HepG2 (cell line): ENCODE measurements around the gene SOX21. TPM values are rescaled to one million over a fixed set of nuclear protein-coding genes. Genes with fewer than 3 reads are reported as not detected.
A peak's percentile ranks its signal among the peaks of the same experiment; 100 is the strongest.

Experiments
- ATAC-seq: fragments of 200-7000 bp; cut with Tn5 transposase; 3 replicates; pipeline ENCODE4 v1.9.1; 2020; ENCODE audit warnings: mild to moderate bottlenecking, moderate library complexity
- BruUV-seq: library from RNA; stranded (reverse); fragments of 400-500 nt; replicated peaks from 2 replicates; lab custom pipeline; 2021; lab: Mats Ljungman, UMichigan
- CTCF ChIA-PET: fragments of 300-600 bp; formaldehyde crosslinking; extraction: SDS; loops from one replicate; lab custom pipeline; 2021; ENCODE audit warnings: low total read pairs, inconsistent platforms, low intra/inter-chr PET ratio; lab: Yijun Ruan, JAX
- POLR2A ChIA-PET: fragments of 350-600 bp; sonication (Branson Sonifier 250); formaldehyde crosslinking; loops from one replicate; lab custom pipeline; 2020; ENCODE audit warnings: antibody characterized with exemption, inconsistent platforms; lab: Yijun Ruan, JAX
- DNase-seq: peaks from one replicate; pipeline ENCODE4 v3.0.0-alpha.2; 2015; ENCODE audit warnings: low spot score
- FAIRE-seq: peaks from 3 replicates; lab custom pipeline; 2011; peaks lifted over from hg19 to GRCh38; lab: Jason Lieb, UNC
- H2AFZ ChIP-seq: one replicate; pipeline ENCODE4 v1.6.1; 2011; ENCODE audit warnings: low read length, inconsistent platforms
- H3K27ac ChIP-seq: fragments of 300-600 bp; 3 replicates; pipeline ENCODE4 v1.8.0; 2011; ENCODE audit warnings: mixed run types, mild to moderate bottlenecking, mixed read lengths, low read length, inconsistent platforms; ENCODE audit not compliant: insufficient read depth; ENCODE audit errors: extremely low read length
- H3K27me3 ChIP-seq, 2 experiments: fragments of 200-600 bp in 1 of 2; 2 replicates in 1 of 2; 3 replicates in 1 of 2; pipeline versions ENCODE4 v1.6.0 to v1.8.0; 2011; ENCODE audit warnings: low read length in 2 of 2, mild to moderate bottlenecking in 2 of 2, moderate library complexity in 2 of 2, inconsistent platforms in 1 of 2; ENCODE audit not compliant: insufficient read depth in 2 of 2, control insufficient read depth in 1 of 2
- H3K36me3 ChIP-seq, 2 experiments: fragments of 200-600 bp in 1 of 2; replicated peaks in 1 of 2; 2 replicates in 1 of 2; 3 replicates in 1 of 2; pipeline versions ENCODE4 v1.5.1 to v1.8.0; 2011; ENCODE audit warnings: low read length in 2 of 2, inconsistent platforms in 1 of 2; ENCODE audit not compliant: insufficient read depth in 2 of 2, control insufficient read depth in 1 of 2
- H3K4me1 ChIP-seq: 2 replicates; pipeline ENCODE4 v1.5.1; 2012; ENCODE audit warnings: low read length, inconsistent platforms; ENCODE audit not compliant: insufficient read depth
- H3K4me2 ChIP-seq: 2 replicates; pipeline ENCODE4 v1.6.0; 2011; ENCODE audit warnings: low read depth, low read length, inconsistent platforms
- H3K4me3 ChIP-seq, 3 experiments: fragments of 200-600 bp in 1 of 3; sonication (generic), shearing (Covaris generic) in 1 of 3; replicated peaks in 1 of 3; 2 replicates each; pipeline ENCODE4 v1.5.1; 2011 to 2016; ENCODE audit warnings: low read length in 3 of 3, inconsistent platforms in 2 of 3, low read depth in 2 of 3, mild to moderate bottlenecking in 2 of 3, control low read depth in 1 of 3, mixed read lengths in 1 of 3; ENCODE audit not compliant: insufficient read depth in 1 of 3
- H3K79me2 ChIP-seq: one replicate; pipeline ENCODE4 v1.6.1; 2011; ENCODE audit warnings: low read length, inconsistent platforms; ENCODE audit not compliant: insufficient read depth
- H3K9ac ChIP-seq: 2 replicates; pipeline ENCODE4 v1.6.0; 2011; ENCODE audit warnings: mild to moderate bottlenecking, low read depth, low read length, inconsistent platforms; ENCODE audit not compliant: insufficient read depth
- H3K9me3 ChIP-seq: 2 replicates; pipeline ENCODE4 v1.5.1; 2012; ENCODE audit warnings: mild to moderate bottlenecking, low read length
- H4K20me1 ChIP-seq: 2 replicates; pipeline ENCODE4 v1.6.0; 2011; ENCODE audit warnings: inconsistent platforms, mild to moderate bottlenecking, low read length, moderate library complexity; ENCODE audit not compliant: insufficient read depth
- ETV5 ChIP-seq: IDR thresholded peaks from 2 replicates; pipeline ENCODE4 v1.6.1; 2018; ENCODE audit warnings: missing biosample characterization, missing genetic modification reagents, inconsistent platforms, borderline replicate concordance
- SAFB2 ChIP-seq: sonication (generic); formaldehyde crosslinking; IDR thresholded peaks from 2 replicates; pipeline ENCODE4 v1.5.1; 2020; ENCODE audit warnings: missing genetic modification reagents, low read depth, mild to moderate bottlenecking, borderline replicate concordance
- SP4 ChIP-seq: sonication (generic); formaldehyde crosslinking; IDR thresholded peaks from 2 replicates; pipeline ENCODE4 v1.8.1; 2023; ENCODE audit warnings: mild to moderate bottlenecking, missing genetic modification reagents
- STAG1 ChIP-seq: sonication (generic); formaldehyde crosslinking; IDR thresholded peaks from 2 replicates; pipeline ENCODE4 v1.4.0; 2020; ENCODE audit warnings: missing genetic modification reagents
- ZMYM4 ChIP-seq: sonication (generic); formaldehyde crosslinking; IDR thresholded peaks from 2 replicates; pipeline ENCODE4 v1.8.1; 2023; ENCODE audit warnings: mild to moderate bottlenecking, missing genetic modification reagents
- ZNF292 ChIP-seq: sonication (generic); formaldehyde crosslinking; IDR thresholded peaks from 2 replicates; pipeline ENCODE4 v1.8.1; 2022; ENCODE audit warnings: mild to moderate bottlenecking, low read depth, missing genetic modification reagents, borderline replicate concordance
- ZNF343 ChIP-seq: sonication (generic); formaldehyde crosslinking; IDR thresholded peaks from 2 replicates; pipeline ENCODE4 v1.4.0; 2020; ENCODE audit warnings: mild to moderate bottlenecking, missing genetic modification reagents
- ZNF607 ChIP-seq: sonication (generic); formaldehyde crosslinking; IDR thresholded peaks from 2 replicates; pipeline ENCODE4 v1.5.1; 2020; ENCODE audit warnings: missing genetic modification reagents, mild to moderate bottlenecking, borderline replicate concordance
- ZNF703 ChIP-seq: sonication (generic); formaldehyde crosslinking; IDR thresholded peaks from 2 replicates; pipeline ENCODE4 v1.5.1; 2020; ENCODE audit warnings: missing genetic modification reagents, mild to moderate bottlenecking, moderate library complexity, borderline replicate concordance
- WGBS: methylation state at CpG from one replicate; pipeline ENCODE4 v1.1.6; 2017; ENCODE audit warnings: low lambda C conversion rate; 5-methylcytosine and 5-hydroxymethylcytosine counted together
- in situ Hi-C: cut with HindIII; loops from 2 replicates; pipeline ENCODE4 v1.10.0; 2017; ENCODE audit warnings: low pct_unique_long_range_greater_than_20kb; ENCODE audit not compliant: extremely low pct_ligation_motif_present
- intact Hi-C: fragments of 100-400 bp; cut with micrococcal nuclease; formaldehyde crosslinking; loops from one replicate; pipeline ENCODE4 v1.10.0; 2022; ENCODE audit not compliant: unreplicated experiment
- polyA plus RNA-seq, 8 experiments: library from polyadenylated mRNA; depleted of rRNA in 3 of 8; stranded (reverse) in 7 of 8; unstranded in 1 of 8; fragments of >200 nt; fragmentation: Illumina TruSeq in 4 of 8; extraction: Trizol in 4 of 8; gene quantifications; 2 replicates each; pipeline versions ENCODE4 v1.2.1 to v1.2.3, GENCODE V29; 2011 to 2016; ENCODE audit warnings: low read depth in 4 of 8, missing spikeins in 1 of 8, mixed read lengths in 1 of 8; ENCODE audit not compliant: insufficient read depth in 1 of 8
- total RNA-seq, 5 experiments: library from RNA; depleted of rRNA; stranded (reverse); fragments of >200 nt; fragmentation: Illumina TruSeq; extraction: Trizol; gene quantifications; 2 replicates each; pipeline ENCODE4 v1.2.3, GENCODE V29; 2016; ENCODE audit warnings: low read depth in 1 of 5
- TF ChIP-seq, protein P1 (sequence below): sonication (generic); formaldehyde crosslinking; conservative IDR thresholded peaks from 2 replicates; pipeline ENCODE4 v1.8.1; 2023; ENCODE audit warnings: missing genetic modification reagents

The SOX21 gene
- total and polyA plus RNA-seq, 2 of the 13 experiments (the other 11 are each of a cell fraction or from before 2014, with no cell fraction given), result not detected

DNA sequence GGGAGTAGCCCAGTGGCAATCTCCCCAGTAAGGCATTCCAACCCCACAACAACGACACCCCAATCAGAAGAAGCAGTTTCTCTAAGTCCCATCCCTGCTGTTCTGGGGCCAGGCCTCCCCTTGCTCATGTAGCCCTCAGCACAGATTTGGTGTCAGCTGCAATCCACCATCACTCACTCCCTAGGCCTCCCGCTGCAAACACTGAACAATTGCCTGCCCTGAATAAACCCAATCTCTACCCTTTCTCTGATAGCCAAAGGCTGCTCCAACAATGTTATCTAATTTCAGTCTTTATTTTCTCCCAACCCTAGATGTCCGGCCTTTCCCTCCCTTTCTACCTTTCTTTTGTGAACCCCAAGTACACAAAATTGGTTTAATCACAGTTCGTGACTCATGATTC lies 5.6 kb upstream of the SOX21 start:
- DNase-seq, result no peak
- no peaks in the 10 kb centered on the region for H4K20me1 ChIP-seq
- BruUV-seq, result no TSS peak
- FAIRE-seq, result no peak
- CTCF ChIA-PET, result no interaction called here
- no peaks in the 10 kb centered on the region for H3K36me3 ChIP-seq
- H3K27me3 ChIP-seq, result peaks cover 0 to 20% of the 10 kb centered on the region in 2 experiments; a peak in 4 of 5 replicates
- H3K4me1 ChIP-seq, result no peaks in the 10 kb centered on the region
- WGBS, result 7% methylated on average over 4 of the region's 4 CpGs
- H3K4me2 ChIP-seq, result no peak overlapping the region
- no peak overlapping the region for H3K27ac ChIP-seq
- no peaks in the 10 kb centered on the region for H3K79me2 ChIP-seq
- no peak overlapping the region for H3K4me3 ChIP-seq
- no peak overlapping the region for H2AFZ ChIP-seq
- intact Hi-C loops, result no loop called here
- TF ChIP-seq ZNF292, result no peak
- no peak for TF ChIP-seq ZMYM4
- TF ChIP-seq, protein P1, sequence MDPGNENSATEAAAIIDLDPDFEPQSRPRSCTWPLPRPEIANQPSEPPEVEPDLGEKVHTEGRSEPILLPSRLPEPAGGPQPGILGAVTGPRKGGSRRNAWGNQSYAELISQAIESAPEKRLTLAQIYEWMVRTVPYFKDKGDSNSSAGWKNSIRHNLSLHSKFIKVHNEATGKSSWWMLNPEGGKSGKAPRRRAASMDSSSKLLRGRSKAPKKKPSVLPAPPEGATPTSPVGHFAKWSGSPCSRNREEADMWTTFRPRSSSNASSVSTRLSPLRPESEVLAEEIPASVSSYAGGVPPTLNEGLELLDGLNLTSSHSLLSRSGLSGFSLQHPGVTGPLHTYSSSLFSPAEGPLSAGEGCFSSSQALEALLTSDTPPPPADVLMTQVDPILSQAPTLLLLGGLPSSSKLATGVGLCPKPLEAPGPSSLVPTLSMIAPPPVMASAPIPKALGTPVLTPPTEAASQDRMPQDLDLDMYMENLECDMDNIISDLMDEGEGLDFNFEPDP (CRISPR knock-in tag), result no peak
- no peak for TF ChIP-seq ETV5 (CRISPR knock-in tag)
- no peak for TF ChIP-seq ZNF343 (CRISPR knock-in tag)
- TF ChIP-seq ZNF607 (CRISPR knock-in tag), result no peak
- TF ChIP-seq SP4 (CRISPR knock-in tag), result no peak
- TF ChIP-seq SAFB2 (CRISPR knock-in tag), result no peak
- no peaks in the 10 kb centered on the region for H3K9me3 ChIP-seq
- POLR2A ChIA-PET, result no interaction called here
- in situ Hi-C loops, result no loop called here
- no peak for ATAC-seq
- no peak overlapping the region for H3K9ac ChIP-seq

DNA sequence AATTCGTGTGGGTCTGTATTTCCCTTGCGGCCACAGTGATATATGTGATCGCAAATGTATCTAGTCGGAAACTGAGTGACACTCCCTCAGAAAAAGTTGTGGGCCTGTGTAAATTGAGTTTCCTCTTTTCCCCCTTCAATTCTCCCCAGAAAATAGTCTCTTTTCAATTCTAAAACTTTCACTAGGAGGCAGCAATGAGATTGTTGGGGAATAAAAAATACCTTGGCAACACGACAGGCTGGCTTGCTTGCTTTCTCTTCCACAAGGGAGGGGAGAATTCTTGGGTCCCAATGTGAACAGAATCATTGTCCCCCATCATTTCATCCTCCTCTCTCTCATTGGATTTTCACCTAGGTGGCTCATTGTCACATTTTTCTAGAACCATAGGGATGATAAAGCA lies 3.7 kb upstream of the SOX21 start:
- ChIA-PET CTCF (no interaction called here), POLR2A (no interaction called here)
- H3K4me3 ChIP-seq, result no peak overlapping the region
- whole genome bisulfite sequencing, result 49% methylated on average over 5 of the region's 5 CpGs
- no peak overlapping the region for H3K9ac ChIP-seq
- DNase-seq, result no peak
- H3K9me3 ChIP-seq, result no peaks in the 10 kb centered on the region
- in situ Hi-C loops, result no loop called here
- no peak for ATAC-seq
- intact Hi-C loops, result no loop called here
- no peaks in the 10 kb centered on the region for H3K4me1 ChIP-seq
- no peaks in the 10 kb centered on the region for H3K36me3 ChIP-seq
- no TSS peak for BruUV-seq
- H3K27me3 ChIP-seq, result peaks cover 0 to 30% of the 10 kb centered on the region in 2 experiments; a peak in 4 of 5 replicates
- no peak overlapping the region for H2AFZ ChIP-seq
- H3K79me2 ChIP-seq, result no peaks in the 10 kb centered on the region
- H3K27ac ChIP-seq, result no peak overlapping the region
- no peaks in the 10 kb centered on the region for H4K20me1 ChIP-seq
- no peak for FAIRE-seq
- no peak overlapping the region for H3K4me2 ChIP-seq
- TF ChIP-seq ZNF703, result no peak
- 0 out of 2 replicates have a peak, but pooled peaks have one; percentile 16 for TF ChIP-seq STAG1
